Measurements from ENCODE around the gene CCDC24. TPM values are rescaled to one million over a fixed set of nuclear protein-coding genes. Genes with fewer than 3 reads are reported as not detected.

The CCDC24 gene
- total RNA-seq, 1 donor from 2014 or later, result 4.7 TPM

GRCh38 chr1:43995984-43996732, 4.8 kb downstream of the CCDC24 start:
- ATAC-seq (no peak), DNase-seq (ENCODE audit: low spot score) (no peak)

DNA sequence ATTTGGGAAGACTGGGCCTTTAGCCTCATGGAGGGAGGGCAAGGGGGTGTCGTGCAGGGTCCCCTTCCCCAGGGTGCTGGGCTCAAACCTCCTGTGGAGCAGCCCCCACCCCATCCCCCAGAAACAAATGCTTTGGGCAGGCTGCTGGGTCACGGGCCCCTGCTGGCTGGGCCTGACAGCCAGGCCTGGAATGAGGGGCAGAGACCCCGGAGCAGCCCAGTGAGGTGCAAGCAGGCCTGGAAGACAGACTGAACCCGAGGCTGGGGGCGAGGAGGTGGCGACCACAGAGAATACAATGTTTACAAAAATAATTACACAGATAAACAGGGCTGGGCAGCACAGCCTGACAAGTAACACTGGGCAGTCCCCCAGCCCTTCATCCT, 5.3 kb downstream of the CCDC24 start:
- ATAC-seq (no peak), DNase-seq (ENCODE audit: low spot score) (no peak)

DNA sequence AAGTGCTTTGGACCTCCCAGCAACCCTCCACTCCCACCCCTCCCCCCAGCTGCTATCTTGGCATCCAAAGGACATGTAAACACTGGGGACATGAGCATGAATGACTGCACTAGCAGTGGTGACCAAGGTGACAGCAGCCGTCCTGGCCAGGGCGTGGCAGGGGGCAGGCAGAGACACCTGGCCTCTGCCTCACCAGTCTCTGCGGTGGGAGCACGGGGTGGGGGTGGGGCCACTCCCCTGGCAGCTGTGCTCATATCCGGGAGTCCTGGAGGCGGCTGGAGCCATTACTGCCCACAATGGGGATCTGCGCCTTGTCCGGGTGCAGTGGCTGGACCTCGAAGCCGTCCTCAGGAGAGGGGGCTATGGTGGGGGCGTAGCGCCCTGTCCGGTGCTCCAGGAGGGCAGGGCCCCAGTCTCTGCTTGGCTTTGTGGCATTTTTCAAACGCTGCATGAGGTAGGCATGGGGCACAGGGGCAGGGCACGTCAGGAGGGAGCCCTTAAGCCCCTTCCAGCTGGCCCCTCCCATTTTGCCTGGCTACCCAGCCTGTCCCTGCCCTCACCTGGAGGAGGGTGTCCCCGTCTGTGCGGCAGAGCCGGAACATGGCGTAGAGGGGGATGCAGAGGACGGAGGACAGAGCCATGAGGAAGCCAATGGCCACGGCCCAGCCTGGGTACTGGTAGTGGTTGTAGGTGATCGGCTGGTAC, 6.0 kb downstream of the CCDC24 start:
- DNase-seq (ENCODE audit: low spot score) (no peak), ATAC-seq (peak; percentile 10)

- ATAC-seq (no peak), DNase-seq (ENCODE audit: low spot score) (no peak)
These were observed 6.6 kb downstream of the CCDC24 start for GRCh38 chr1:43998000-43998378.

- ATAC-seq (no peak), DNase-seq (ENCODE audit: low spot score) (no peak)
These were observed 8.1 kb downstream of the CCDC24 start for GRCh38 chr1:43999455-43999854.

- DNase-seq (ENCODE audit: low spot score), result no peak
- no peak for ATAC-seq
These were observed 8.8 kb downstream of the CCDC24 start for GRCh38 chr1:44000122-44000665.

- no peak for ATAC-seq
- no peak for DNase-seq (ENCODE audit: low spot score)
These were observed 10.8 kb downstream of the CCDC24 start for GRCh38 chr1:44002165-44002564.

GRCh38 chr1:44002606-44003157, 11.3 kb downstream of the CCDC24 start:
- no peak for DNase-seq (ENCODE audit: low spot score)

GRCh38 chr1:44008259-44008658, 16.9 kb downstream of the CCDC24 start:
- DNase-seq (ENCODE audit: low spot score), result no peak
- ATAC-seq, result no peak

More at GRCh38 chr1:44002606-44003157, 11.3 kb downstream of the CCDC24 start:
- ATAC-seq, result no peak

DNA sequence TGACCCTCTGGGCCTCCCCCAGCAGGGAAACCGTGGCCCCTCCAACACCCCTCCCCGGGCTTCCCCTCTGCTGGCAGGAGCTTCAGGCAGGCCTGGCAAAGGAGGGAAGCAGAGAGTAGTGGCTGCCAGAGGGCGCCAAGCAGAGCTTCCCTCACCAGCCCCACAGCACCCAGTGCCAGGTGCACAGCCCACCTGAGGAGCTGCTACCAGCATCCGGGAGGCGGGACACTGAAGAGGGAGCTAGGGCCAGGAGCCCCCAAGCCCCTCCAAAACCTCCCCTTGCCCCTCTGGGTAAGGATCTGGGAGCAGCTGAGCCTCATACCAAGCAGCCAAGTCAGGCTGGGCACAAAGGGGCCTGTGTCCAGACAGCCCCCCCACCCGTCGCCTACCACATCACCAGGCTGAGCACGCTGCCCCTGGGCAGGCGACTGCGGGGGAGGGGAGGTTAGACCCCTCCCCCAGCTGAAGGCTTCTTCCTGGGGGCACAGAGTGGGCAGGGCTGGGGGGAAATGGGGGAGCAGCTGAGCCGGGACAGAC, 19.6 kb downstream of the CCDC24 start:
- no peak for ATAC-seq
- no peak for DNase-seq (ENCODE audit: low spot score)

DNA sequence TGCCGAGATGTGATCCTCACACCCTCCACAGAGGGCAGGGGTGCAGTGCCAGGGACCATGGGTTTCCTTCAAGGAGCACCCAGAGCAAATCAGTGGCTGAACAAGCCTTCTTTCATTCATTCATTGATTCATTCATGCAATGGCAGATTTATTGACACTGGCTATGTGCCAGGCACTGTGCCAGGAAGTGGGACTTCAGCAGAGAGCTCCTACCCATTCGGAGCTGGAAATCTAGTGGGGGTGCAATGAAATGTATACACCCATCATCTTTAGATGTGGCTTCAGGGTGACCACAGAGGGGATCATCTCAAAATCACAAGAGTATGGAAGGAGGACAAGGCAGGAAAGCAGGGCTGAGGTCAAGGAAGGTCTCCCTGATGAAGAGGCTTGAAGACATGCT, 21.0 kb downstream of the CCDC24 start:
- no peak for ATAC-seq
- DNase-seq (ENCODE audit: low spot score), result no peak

GRCh38 chr1:44012941-44013609, 21.7 kb downstream of the CCDC24 start:
- no peak for DNase-seq (ENCODE audit: low spot score)

GRCh38 chr1:44013949-44014348, 22.6 kb downstream of the CCDC24 start:
- DNase-seq (ENCODE audit: low spot score) (no peak), ATAC-seq (no peak)

More at GRCh38 chr1:44012941-44013609, 21.7 kb downstream of the CCDC24 start:
- ATAC-seq, result no peak

DNA sequence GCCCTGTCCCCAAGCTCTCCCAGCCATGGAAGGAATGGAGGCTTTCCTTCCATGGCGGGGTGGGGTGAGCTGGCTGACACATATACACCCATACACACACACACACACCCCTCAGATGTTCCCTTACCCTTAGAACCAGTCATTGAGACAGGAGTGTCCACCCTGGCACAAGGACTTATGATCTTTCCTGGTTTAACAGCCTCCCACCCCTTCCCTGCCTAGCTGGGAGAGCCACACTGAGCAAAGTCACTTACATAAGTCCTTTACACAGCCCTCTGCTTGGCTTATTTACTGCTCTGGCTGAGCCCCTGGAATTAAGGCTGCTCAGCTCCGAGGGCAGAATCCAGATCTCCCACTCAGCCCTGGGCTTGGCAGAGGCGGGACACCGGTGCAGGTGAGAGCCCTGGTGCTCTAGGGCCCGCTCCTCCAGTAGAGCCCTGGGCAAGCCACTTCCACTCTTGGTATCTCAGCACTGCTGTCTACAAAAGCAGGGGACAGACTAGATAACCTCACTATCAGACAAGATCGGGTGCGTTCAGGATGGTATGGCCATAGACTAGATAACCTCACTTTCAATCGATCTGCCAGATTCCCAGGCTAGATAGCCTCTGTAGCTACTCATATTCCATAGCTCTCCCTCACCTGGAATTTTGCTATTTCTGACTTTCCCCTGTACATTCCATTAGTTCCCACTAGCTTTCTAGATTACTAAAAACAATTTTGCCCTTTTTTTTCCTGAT, 23.1 kb downstream of the CCDC24 start:
- no peak for ATAC-seq

GRCh38 chr1:44015206-44015605, 23.8 kb downstream of the CCDC24 start:
- ATAC-seq (no peak), DNase-seq (ENCODE audit: low spot score) (no peak)

More for the DNA sequence above, 23.1 kb downstream of the CCDC24 start:
- DNase-seq (ENCODE audit: low spot score), result no peak

- no peak for ATAC-seq
- DNase-seq (ENCODE audit: low spot score), result no peak
These were observed 24.9 kb downstream of the CCDC24 start for GRCh38 chr1:44016041-44016889.

GRCh38 chr1:44016890-44017400, 25.5 kb downstream of the CCDC24 start:
- DNase-seq (ENCODE audit: low spot score) (no peak), ATAC-seq (no peak)

- no peak for DNase-seq (ENCODE audit: low spot score)
These were observed 28.1 kb downstream of the CCDC24 start for GRCh38 chr1:44019466-44019948.

GRCh38 chr1:44020464-44020863, 29.1 kb downstream of the CCDC24 start:
- no peak for ATAC-seq
- DNase-seq (ENCODE audit: low spot score), result no peak

More at GRCh38 chr1:44019466-44019948, 28.1 kb downstream of the CCDC24 start:
- no peak for ATAC-seq
